SK-N-SH (cell line): Measurements from ENCODE around the gene DOCK4. TPM values are rescaled to one million over a fixed set of nuclear protein-coding genes. Genes with fewer than 3 reads are reported as not detected.

ENCODE experiments used
- CTCF ChIA-PET: fragments of 300-600, 350-600 bp; formaldehyde crosslinking; extraction: SDS; loops from one replicate; lab custom pipeline; 2021; lab: Yijun Ruan, JAX
- POLR2A ChIA-PET: fragments of 350-600 bp; sonication (Branson Sonifier 250); formaldehyde crosslinking; extraction: SDS; loops from one replicate; lab custom pipeline; 2020; ENCODE audit warnings: antibody characterized with exemption, inconsistent platforms; lab: Yijun Ruan, JAX
- DNase-seq: peaks from one replicate; pipeline ENCODE4 v3.0.0; 2012
- H2AFZ ChIP-seq: fragments of 200-600 bp; sonication (generic); 2 replicates; pipeline ENCODE4 v1.8.1; 2016; ENCODE audit warnings: antibody characterized with exemption, mild to moderate bottlenecking, low read depth
- H3F3A ChIP-seq: fragments of 200-600 bp; sonication (generic); replicated peaks from 2 replicates; pipeline ENCODE3; 2016; ENCODE audit warnings: antibody characterized with exemption, mild to moderate bottlenecking; ENCODE audit not compliant: insufficient read depth
- H3K27ac ChIP-seq, 2 experiments: fragments of 200-500 bp in 1 of 2; fragments of 200-600 bp in 1 of 2; sonication (Bioruptor generic) in 1 of 2; sonication (generic), shearing (Covaris generic) in 1 of 2; 2 replicates each; pipeline versions ENCODE4 v1.5.1 to v1.6.1; 2014 to 2016; ENCODE audit warnings: low read depth in 2 of 2, inconsistent platforms in 1 of 2, low read length in 1 of 2, mild to moderate bottlenecking in 1 of 2, mixed read lengths in 1 of 2
- H3K27me3 ChIP-seq: fragments of 200-600 bp; sonication (generic), shearing (Covaris generic); 2 replicates; pipeline ENCODE4 v1.6.1; 2016; ENCODE audit warnings: mixed run types; ENCODE audit not compliant: insufficient read depth
- H3K36me3 ChIP-seq, 2 experiments: fragments of 200-500 bp in 1 of 2; fragments of 200-600 bp in 1 of 2; sonication (Bioruptor generic) in 1 of 2; sonication (generic) in 1 of 2; replicated peaks in 1 of 2; 2 replicates each; pipeline versions ENCODE3 to v1.5.1; 2014 to 2016; ENCODE audit warnings: low read length in 1 of 2, mild to moderate bottlenecking in 1 of 2; ENCODE audit not compliant: insufficient read depth in 2 of 2, control insufficient read depth in 1 of 2
- H3K4me1 ChIP-seq, 2 experiments: fragments of 200-500 bp in 1 of 2; fragments of 200-600 bp in 1 of 2; sonication (Bioruptor generic) in 1 of 2; sonication (generic), shearing (Covaris generic) in 1 of 2; 2 replicates each; pipeline versions ENCODE4 v1.5.1 to v1.6.1; 2014 to 2016; ENCODE audit warnings: low read depth in 1 of 2, low read length in 1 of 2, mixed run types in 1 of 2; ENCODE audit not compliant: insufficient read depth in 2 of 2, control insufficient read depth in 1 of 2
- H3K4me2 ChIP-seq: fragments of 200-600 bp; sonication (generic), shearing (Covaris generic); 2 replicates; pipeline ENCODE4 v1.6.1; 2017; ENCODE audit warnings: mixed run types
- H3K4me3 ChIP-seq, 2 experiments: fragments of 200-500 bp in 1 of 2; fragments of 200-600 bp in 1 of 2; sonication (Bioruptor generic) in 1 of 2; sonication (generic), shearing (Covaris generic) in 1 of 2; 2 replicates each; pipeline versions ENCODE4 v1.5.1 to v1.8.1; 2014 to 2016; ENCODE audit warnings: low read depth in 2 of 2, inconsistent platforms in 1 of 2, low read length in 1 of 2, mild to moderate bottlenecking in 1 of 2, mixed read lengths in 1 of 2, moderate library complexity in 1 of 2
- H3K79me2 ChIP-seq: fragments of 200-600 bp; sonication (generic); 2 replicates; pipeline ENCODE4 v1.8.1; 2017; ENCODE audit warnings: mild to moderate bottlenecking; ENCODE audit not compliant: insufficient read depth
- H3K9ac ChIP-seq: fragments of 200-600 bp; sonication (generic); 2 replicates; pipeline ENCODE4 v1.6.1; 2017; ENCODE audit warnings: mixed run types
- H3K9me2 ChIP-seq: fragments of 200-600 bp; sonication (generic); 2 replicates; pipeline ENCODE4 v1.6.1; 2017; ENCODE audit warnings: mixed run types
- H3K9me3 ChIP-seq: fragments of 200-600 bp; sonication (generic); 2 replicates; pipeline ENCODE4 v1.6.1; 2017; ENCODE audit warnings: mixed run types, mild to moderate bottlenecking, moderate library complexity
- H4K20me1 ChIP-seq: fragments of 200-600 bp; sonication (generic); 2 replicates; pipeline ENCODE4 v1.6.1; 2017; ENCODE audit warnings: mild to moderate bottlenecking, mixed run types; ENCODE audit not compliant: insufficient read depth
- CTCF ChIP-seq: fragments of 200-600 bp; sonication (generic); IDR thresholded peaks from 2 replicates; pipeline ENCODE4 v1.6.1; 2017; ENCODE audit warnings: antibody characterized with exemption, mild to moderate bottlenecking, moderate library complexity
- FOSL2 ChIP-seq: IDR thresholded peaks from 2 replicates; pipeline ENCODE4 v1.4.0; 2012; ENCODE audit warnings: low read depth, mild to moderate bottlenecking, moderate library complexity, borderline replicate concordance
- MXI1 ChIP-seq: IDR thresholded peaks from 2 replicates; pipeline ENCODE4 v1.6.1; 2012; ENCODE audit warnings: mild to moderate bottlenecking, low read depth, low read length, improper control_type of control experiment
- PBX3 ChIP-seq: IDR thresholded peaks from 2 replicates; pipeline ENCODE4; 2012
- RCOR1 ChIP-seq: fragments of 150-350 bp; IDR thresholded peaks from 2 replicates; pipeline ENCODE4 v1.6.1; 2017; ENCODE audit warnings: antibody characterized with exemption, low read length
- USF2 ChIP-seq: fragments of 150-350 bp; IDR thresholded peaks from 2 replicates; pipeline ENCODE4 v1.6.1; 2017; ENCODE audit warnings: antibody characterized with exemption, low read length, low read depth, borderline replicate concordance
- WGBS: methylation state at CpG from one replicate; pipeline ENCODE4 v1.1.6; 2017; ENCODE audit warnings: low lambda C conversion rate; 5-methylcytosine and 5-hydroxymethylcytosine counted together
- polyA plus RNA-seq, 3 experiments: library from polyadenylated mRNA; depleted of rRNA; stranded (reverse); fragments of >200 nt; gene quantifications; 2 replicates each; pipeline ENCODE4 v1.2.3, GENCODE V29; 2012

The DOCK4 gene
- polyA plus RNA-seq, 1 of the 3 experiments (the other 2 are of a cell fraction) = 8.5 TPM

- 67% methylated on average over 4 of the region's 4 CpGs for WGBS
- CTCF ChIA-PET = interaction anchor here (1.2 kb wide), 1 partner anchor 46 kb away, joined by 3 read pairs; no protein-coding TSS in a partner anchor
- 0 out of 2 replicates have a peak, but pooled peaks have one; percentile 6 for TF ChIP-seq PBX3
- no peak for TF ChIP-seq MXI1
- TF ChIP-seq RCOR1 = no peak
- TF ChIP-seq FOSL2 = 0 out of 2 replicates have a peak, but pooled peaks have one; percentile 10
These were observed 494.7 kb downstream of the DOCK4 start for GRCh38 chr7:111711426-111712065.

GRCh38 chr7:111710839-111711380, 495.3 kb downstream of the DOCK4 start:
- POLR2A ChIA-PET = no interaction called here
- WGBS = 71% methylated on average over 1 of the region's 1 CpG

More at GRCh38 chr7:111711426-111712065, 494.7 kb downstream of the DOCK4 start:
- H3K9ac ChIP-seq = no peak overlapping the region
- peak overlapping the region in 1 of 2 experiments; percentile 11; a peak in 1 of 4 replicates for H3K27ac ChIP-seq
- POLR2A ChIA-PET = no interaction called here
- peaks cover 0 to 12% of the 10 kb centered on the region in 2 experiments; a peak in 1 of 4 replicates for H3K4me1 ChIP-seq
- no peaks in the 10 kb centered on the region for H3K79me2 ChIP-seq
- peak overlapping the region; percentile 21 for H3K4me2 ChIP-seq
- DNase-seq = no peak
- no peaks in the 10 kb centered on the region for H4K20me1 ChIP-seq
- no peaks in the 10 kb centered on the region for H3K9me2 ChIP-seq
- H3F3A ChIP-seq = peaks cover 9% of the 10 kb centered on the region
- no peak overlapping the region for H2AFZ ChIP-seq
- H3K36me3 ChIP-seq = no peaks in the 10 kb centered on the region
- no peaks in the 10 kb centered on the region for H3K9me3 ChIP-seq
- H3K27me3 ChIP-seq = no peaks in the 10 kb centered on the region
- H3K4me3 ChIP-seq = no peak overlapping the region

More at GRCh38 chr7:111710839-111711380, 495.3 kb downstream of the DOCK4 start:
- Histone ChIP-seq H3K4me3 (no peak overlapping the region), H3K27me3 (no peaks in the 10 kb centered on the region), H4K20me1 (no peaks in the 10 kb centered on the region), H3K4me2 (no peak overlapping the region), H2AFZ (no peak overlapping the region), H3K9me2 (no peaks in the 10 kb centered on the region), H3K79me2 (no peaks in the 10 kb centered on the region), H3K27ac (peak overlapping the region in 1 of 2 experiments; percentile 11; a peak in 1 of 4 replicates), H3K36me3 (no peaks in the 10 kb centered on the region), H3F3A (peaks cover 9% of the 10 kb centered on the region), H3K9me3 (no peaks in the 10 kb centered on the region), H3K4me1 (peaks cover 0 to 12% of the 10 kb centered on the region in 2 experiments; a peak in 1 of 4 replicates), H3K9ac (no peak overlapping the region)
- DNase-seq = no peak
- CTCF ChIA-PET = interaction anchor here (0.8 to 1.2 kb wide), 2 partner anchors 20 to 45 kb away, joined by 3 read pairs; no protein-coding TSS in a partner anchor
- TF ChIP-seq USF2 = no peak
- 0 out of 2 replicates have a peak, but pooled peaks have one; percentile 10 for TF ChIP-seq CTCF
